ENCODE results near the gene ARHGAP10.

The ARHGAP10 gene

GRCh38 chr4:147769386-147769785 lies 37.5 kb downstream of the ARHGAP10 start:
- DNase-seq: no peak

DNA sequence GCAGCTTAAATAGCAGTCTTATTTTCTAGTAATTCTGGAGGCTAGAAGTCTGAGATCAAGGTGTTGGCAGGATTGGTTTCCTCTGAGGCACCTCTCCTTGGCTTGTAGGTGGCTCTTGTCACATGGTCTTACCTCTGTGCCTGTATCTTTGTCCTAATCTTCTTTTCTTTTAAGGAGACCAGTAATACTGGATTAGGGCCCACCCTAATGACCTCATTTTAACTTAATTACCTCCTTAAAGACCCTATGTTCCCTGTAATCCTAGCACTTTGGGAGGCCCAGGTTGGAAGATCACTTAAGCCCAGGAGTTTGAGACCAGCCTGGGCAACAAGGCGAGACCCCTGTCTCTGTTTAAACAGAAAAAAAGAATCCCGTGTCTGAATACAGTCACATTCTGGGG lies 38.9 kb downstream of the ARHGAP10 start:
- no peak for DNase-seq

DNA sequence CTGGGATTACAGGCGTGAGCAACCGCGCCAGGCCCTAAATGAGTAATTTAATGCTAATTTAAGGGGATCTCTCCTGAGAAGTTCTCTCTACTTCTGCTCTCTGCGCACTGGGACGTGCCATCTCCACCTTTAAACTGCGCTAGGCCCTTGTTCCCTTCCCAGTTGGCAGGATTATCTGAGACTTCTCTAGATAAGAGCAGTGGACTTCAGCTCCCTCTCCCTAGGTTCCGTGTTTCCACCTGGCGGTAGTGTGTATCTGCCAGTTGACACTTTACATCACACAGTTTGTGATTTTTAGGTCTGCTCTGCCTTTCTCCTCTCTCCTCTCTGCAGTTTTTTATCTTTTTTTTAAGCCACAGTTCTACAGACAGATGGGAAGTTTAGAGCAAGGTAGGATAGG lies 40.2 kb downstream of the ARHGAP10 start:
- no peak for DNase-seq

GRCh38 chr4:147772459-147772969 lies 40.6 kb downstream of the ARHGAP10 start:
- no peak for DNase-seq

- DNase-seq: no peak
These were observed 41.6 kb downstream of the ARHGAP10 start for GRCh38 chr4:147773261-147774184.

DNA sequence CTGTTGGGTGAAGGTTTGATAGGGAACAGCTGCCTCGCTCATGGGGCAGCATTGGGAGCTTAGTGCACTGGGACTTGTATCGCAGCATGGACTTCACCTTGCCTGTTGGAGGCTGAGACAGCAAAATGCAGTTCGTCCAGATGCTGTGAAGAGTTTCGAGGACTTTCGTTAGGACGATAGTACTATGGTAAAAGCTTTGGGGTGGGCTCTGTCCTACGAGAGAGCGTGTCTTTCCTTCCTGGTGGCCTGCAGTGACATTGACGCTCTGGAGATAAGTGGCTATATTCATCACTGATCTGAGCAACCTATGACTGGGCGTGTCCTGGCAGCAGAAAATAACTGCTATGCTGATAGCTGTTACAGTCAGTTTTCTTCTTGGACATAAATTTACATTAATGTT lies 44.8 kb downstream of the ARHGAP10 start:
- DNase-seq: no peak

GRCh38 chr4:147777456-147778091 lies 45.7 kb downstream of the ARHGAP10 start:
- no peak for DNase-seq

DNA sequence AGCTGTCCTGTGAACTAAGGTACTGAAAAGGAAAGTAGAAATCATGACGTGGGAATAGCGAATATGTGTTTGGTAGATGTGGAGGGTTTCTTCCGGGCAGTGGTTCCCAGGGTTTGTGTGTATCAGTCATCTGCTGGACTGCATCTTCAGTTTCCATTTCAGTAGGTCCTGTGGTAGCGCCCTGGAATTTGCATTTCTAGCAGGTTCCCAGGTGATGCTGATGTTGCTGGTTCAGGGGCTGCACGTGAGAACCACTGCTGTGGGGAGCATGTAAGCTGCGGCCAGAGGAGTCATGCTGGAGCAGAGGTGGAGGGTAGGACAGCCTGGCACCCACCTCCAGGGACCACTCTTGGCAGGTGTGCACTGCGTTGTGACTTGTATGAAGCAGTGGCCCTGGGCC lies 47.1 kb downstream of the ARHGAP10 start:
- no peak for DNase-seq

DNA sequence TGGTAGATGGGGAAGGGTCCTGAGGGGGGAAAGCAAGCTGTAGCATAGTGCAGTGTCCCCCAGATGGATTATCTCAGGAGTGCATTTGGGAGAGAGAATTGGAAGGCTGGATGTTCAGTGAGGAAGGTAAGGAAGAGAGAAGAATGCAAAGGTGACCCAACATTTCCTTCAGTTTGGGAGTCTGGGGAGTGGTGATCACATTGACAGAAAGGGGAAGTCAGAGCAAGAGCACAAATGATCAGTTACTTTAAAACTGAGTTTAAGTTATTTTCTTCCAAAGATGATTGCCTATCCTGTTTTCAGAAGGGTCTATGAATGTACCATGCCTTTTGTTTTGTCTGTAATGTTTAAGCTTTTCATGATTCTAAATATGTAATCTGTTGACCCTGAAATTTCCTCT lies 47.6 kb downstream of the ARHGAP10 start:
- no peak for DNase-seq

GRCh38 chr4:147780137-147780777 lies 48.4 kb downstream of the ARHGAP10 start:
- no peak for DNase-seq

- DNase-seq: no peak
These were observed 50.3 kb downstream of the ARHGAP10 start for GRCh38 chr4:147782087-147782781.

DNA sequence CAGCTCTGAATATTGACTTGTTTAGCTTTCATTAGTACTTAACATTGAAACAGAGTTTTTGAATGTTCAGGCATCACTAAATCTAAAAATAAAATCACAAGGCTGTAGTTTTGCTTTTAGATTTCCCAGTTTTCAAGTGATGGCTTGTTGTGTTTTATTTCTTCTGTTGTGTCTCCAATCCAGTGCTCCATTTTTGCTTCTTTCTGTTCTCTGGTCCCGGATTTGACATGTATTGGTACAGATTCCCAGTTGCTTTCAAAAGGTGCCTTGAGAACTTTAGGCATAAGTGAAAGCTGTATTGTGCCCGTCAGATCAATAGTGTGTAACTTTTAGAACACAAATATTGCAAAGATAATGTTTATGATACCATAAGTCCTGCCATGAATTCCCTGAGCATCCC lies 53.2 kb downstream of the ARHGAP10 start:
- no peak for DNase-seq

DNA sequence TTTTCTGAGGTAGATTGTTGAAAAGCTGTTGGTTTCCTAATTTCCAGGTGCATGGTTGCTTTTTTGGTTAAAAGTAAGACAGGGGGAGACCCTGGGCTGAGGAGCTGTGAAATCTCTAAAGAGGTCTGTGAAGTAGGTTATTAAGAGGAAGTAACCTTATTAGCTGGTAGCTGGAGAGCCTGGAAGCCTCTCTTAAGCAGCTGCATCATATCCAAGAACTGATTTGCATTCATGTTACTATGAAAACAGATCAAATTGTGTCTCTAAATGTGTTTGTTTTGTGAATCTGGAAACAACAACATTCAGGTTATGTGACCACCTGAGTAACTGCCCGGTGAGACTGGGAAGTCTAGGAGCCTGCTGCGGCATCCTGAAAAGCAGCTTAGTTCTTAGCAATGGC lies 54.1 kb downstream of the ARHGAP10 start:
- DNase-seq: no peak

- DNase-seq: no peak
These were observed 54.6 kb downstream of the ARHGAP10 start for GRCh38 chr4:147786531-147786930.

GRCh38 chr4:147787204-147787603 lies 55.3 kb downstream of the ARHGAP10 start:
- no peak for DNase-seq

- DNase-seq: no peak
These were observed 56.9 kb downstream of the ARHGAP10 start for GRCh38 chr4:147788791-147789190.

DNA sequence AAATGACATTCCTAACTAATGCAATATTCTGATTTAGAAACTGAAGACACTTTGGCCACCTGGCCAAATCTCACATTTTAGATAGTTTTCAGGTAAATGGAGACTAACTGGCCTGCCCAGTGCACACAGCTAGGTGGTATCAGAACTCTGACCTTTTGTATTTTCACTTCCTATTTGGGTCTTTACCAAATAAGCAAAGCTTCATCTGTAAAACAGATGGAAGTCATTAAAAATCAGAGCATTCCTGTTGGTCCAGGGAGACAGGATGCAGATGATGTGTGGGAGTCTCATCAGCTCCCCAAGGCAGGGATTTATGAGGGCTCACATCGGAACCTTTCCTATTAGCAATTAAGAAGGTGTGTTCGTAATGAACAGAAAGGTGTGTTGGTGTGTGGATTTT lies 57.7 kb downstream of the ARHGAP10 start:
- no peak for DNase-seq

- DNase-seq: no peak
These were observed 58.5 kb downstream of the ARHGAP10 start for GRCh38 chr4:147790412-147790811.

DNA sequence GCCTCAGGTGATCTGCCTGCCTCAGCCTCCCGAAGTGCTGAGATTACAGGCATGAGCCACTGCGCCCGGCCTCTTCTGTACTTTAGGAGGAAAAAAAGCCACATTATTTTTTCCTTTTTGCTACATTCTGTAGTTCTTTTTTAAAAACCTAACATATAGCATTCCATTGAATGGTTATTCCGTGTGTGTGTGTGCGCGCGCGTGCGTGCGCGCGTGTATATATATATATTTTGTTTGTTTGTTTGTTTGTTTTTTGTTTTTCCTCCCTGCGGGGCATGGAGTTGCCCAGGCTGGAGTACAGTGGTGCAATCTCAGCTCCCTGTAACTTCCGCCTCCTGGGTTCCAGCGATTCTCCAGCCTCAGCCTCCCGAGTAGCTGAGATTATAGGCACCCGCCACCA lies 59.5 kb downstream of the ARHGAP10 start:
- DNase-seq: no peak

DNA sequence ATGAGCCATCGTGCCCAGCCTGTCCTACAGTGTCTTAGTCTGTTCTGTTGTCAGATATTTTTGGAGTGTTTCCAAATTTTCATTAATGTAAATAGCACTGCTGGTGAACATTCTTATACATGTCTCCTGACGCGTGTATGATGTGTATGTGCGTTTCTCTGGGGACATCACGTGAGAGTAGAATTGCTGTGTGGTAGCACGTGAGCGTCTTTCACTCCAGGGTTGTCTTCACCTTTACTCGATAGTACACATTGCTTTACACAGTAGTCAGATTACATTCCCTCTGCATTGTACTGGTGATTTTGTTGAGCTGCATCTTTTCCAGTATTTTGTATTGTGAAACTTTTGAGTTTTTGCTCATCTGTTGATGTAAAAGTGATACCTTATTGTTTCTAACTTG lies 60.0 kb downstream of the ARHGAP10 start:
- no peak for DNase-seq

GRCh38 chr4:147793569-147794313 lies 61.9 kb downstream of the ARHGAP10 start:
- no peak for DNase-seq

DNA sequence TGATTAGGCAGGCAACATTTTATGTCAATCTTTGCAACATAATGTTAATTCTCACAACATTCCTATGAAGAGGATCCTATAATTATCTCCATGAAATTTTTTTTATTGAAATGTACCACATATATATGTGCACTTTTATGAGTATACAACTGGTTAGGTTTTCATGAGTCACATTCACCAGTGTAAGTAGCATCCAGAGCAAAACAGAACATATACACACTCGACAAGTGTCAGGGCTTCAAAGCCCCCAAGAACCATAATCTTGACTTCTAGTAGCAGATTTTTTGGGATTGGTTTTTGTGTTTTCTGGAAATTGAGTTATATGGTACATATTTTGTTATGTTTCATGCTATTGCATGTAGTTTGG lies 62.4 kb downstream of the ARHGAP10 start:
- DNase-seq: no peak
